ENCODE data around the gene GPR157.

GRCh38 chr1:9167638-9168037 lies 38.7 kb upstream of the GPR157 start:
- TF ChIP-seq, protein P1, sequence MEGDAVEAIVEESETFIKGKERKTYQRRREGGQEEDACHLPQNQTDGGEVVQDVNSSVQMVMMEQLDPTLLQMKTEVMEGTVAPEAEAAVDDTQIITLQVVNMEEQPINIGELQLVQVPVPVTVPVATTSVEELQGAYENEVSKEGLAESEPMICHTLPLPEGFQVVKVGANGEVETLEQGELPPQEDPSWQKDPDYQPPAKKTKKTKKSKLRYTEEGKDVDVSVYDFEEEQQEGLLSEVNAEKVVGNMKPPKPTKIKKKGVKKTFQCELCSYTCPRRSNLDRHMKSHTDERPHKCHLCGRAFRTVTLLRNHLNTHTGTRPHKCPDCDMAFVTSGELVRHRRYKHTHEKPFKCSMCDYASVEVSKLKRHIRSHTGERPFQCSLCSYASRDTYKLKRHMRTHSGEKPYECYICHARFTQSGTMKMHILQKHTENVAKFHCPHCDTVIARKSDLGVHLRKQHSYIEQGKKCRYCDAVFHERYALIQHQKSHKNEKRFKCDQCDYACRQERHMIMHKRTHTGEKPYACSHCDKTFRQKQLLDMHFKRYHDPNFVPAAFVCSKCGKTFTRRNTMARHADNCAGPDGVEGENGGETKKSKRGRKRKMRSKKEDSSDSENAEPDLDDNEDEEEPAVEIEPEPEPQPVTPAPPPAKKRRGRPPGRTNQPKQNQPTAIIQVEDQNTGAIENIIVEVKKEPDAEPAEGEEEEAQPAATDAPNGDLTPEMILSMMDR (conservative IDR thresholded peaks at IDR 0.05; ENCODE audit: low read length), result no peak
- TF ChIP-seq EZH2phosphoT487 (IDR thresholded peaks at IDR 0.05; ENCODE audit: borderline replicate concordance, low read depth, low read length), result no peak
